MCF 10A (cell line): ENCODE results near the gene CSF1. TPM values are rescaled to one million over a fixed set of nuclear protein-coding genes. Genes with fewer than 3 reads are reported as not detected.
A peak's percentile ranks its signal among the peaks of the same experiment; 100 is the strongest.

Source experiments
- BruUV-seq: library from RNA; stranded (reverse); fragments of 400-500 nt; replicated peaks from 2 replicates; lab custom pipeline; 2021; lab: Mats Ljungman, UMichigan
- CTCF ChIA-PET: fragments of 300-600 bp; sonication (Branson Sonifier 250); formaldehyde crosslinking; extraction: SDS; loops from one replicate; lab custom pipeline; 2021; ENCODE audit warnings: antibody characterized with exemption, inconsistent platforms; lab: Yijun Ruan, JAX
- POLR2A ChIA-PET: fragments of 300-600, 350-650 bp; sonication (Branson Sonifier 250); formaldehyde crosslinking; extraction: SDS; loops from one replicate; lab custom pipeline; 2020; ENCODE audit warnings: antibody characterized with exemption, inconsistent platforms; lab: Yijun Ruan, JAX
- DNase-seq: peaks from one replicate; pipeline ENCODE4 v3.0.0-alpha.2; 2018; ENCODE audit not compliant: unreplicated experiment
- H3K27ac Mint-ChIP-seq: one replicate; pipeline ENCODE4 v1.8.0; 2022; ENCODE audit warnings: mild to moderate bottlenecking, low read depth, mixed read lengths; ENCODE audit not compliant: unreplicated experiment
- H3K27me3 Mint-ChIP-seq: one replicate; pipeline ENCODE4 v1.8.0; 2022; ENCODE audit warnings: mixed read lengths; ENCODE audit not compliant: insufficient read depth, unreplicated experiment
- H3K36me3 Mint-ChIP-seq: one replicate; pipeline ENCODE4 v1.8.0; 2022; ENCODE audit warnings: mild to moderate bottlenecking, moderate library complexity, mixed read lengths; ENCODE audit not compliant: insufficient read depth, unreplicated experiment
- H3K4me1 Mint-ChIP-seq: one replicate; pipeline ENCODE4 v1.8.0; 2022; ENCODE audit warnings: mixed read lengths; ENCODE audit not compliant: insufficient read depth, unreplicated experiment
- H3K4me3 Mint-ChIP-seq: one replicate; pipeline ENCODE4 v1.8.0; 2022; ENCODE audit warnings: mild to moderate bottlenecking, moderate library complexity, mixed read lengths; ENCODE audit not compliant: unreplicated experiment
- H3K9me3 Mint-ChIP-seq: one replicate; pipeline ENCODE4 v1.8.0; 2022; ENCODE audit warnings: mixed read lengths; ENCODE audit not compliant: unreplicated experiment
- CTCF ChIP-seq: fragments of 200-600 bp; IDR thresholded peaks from one replicate; pipeline ENCODE4 v1.8.0; 2022; ENCODE audit warnings: antibody characterized with exemption, mild to moderate bottlenecking; ENCODE audit not compliant: unreplicated experiment
- intact Hi-C: fragments of 100-400 bp; cut with micrococcal nuclease; formaldehyde crosslinking; loops from 2 replicates; pipeline ENCODE4 v1.14.1; 2022
- total RNA-seq: library from RNA; stranded (reverse); gene quantifications from 2 replicates; pipeline ENCODE4 v1.2.3, GENCODE V29; 2022

The CSF1 gene
- total RNA-seq, 1 experiment from 2014 or later = 6.3 TPM

GRCh38 chr1:109931189-109931731 is 20.6 kb downstream of the CSF1 start:
- TF ChIP-seq CTCF = no peak
- DNase-seq = peak; percentile 55
- no TSS peak for BruUV-seq
- no peaks in the 10 kb centered on the region for H3K9me3 Mint-ChIP-seq
- H3K36me3 Mint-ChIP-seq = peaks cover 25% of the 10 kb centered on the region
- ChIA-PET POLR2A (no interaction called here), CTCF (interaction anchor here (0.6 to 0.9 kb wide), 4 partner anchors 8 to 302 kb away, joined by 3 to 5 read pairs (median 3); no protein-coding TSS in a partner anchor)
- no peaks in the 10 kb centered on the region for H3K27me3 Mint-ChIP-seq
- H3K4me1 Mint-ChIP-seq = peaks cover 39% of the 10 kb centered on the region
- no peak overlapping the region for H3K27ac Mint-ChIP-seq
- H3K4me3 Mint-ChIP-seq = no peak overlapping the region
- intact Hi-C loops = no loop called here

- ChIA-PET POLR2A (interaction anchor here (1.2 kb wide), 1 partner anchor 52 kb away, joined by 3 read pairs; the partner anchor contains the start of gene AHCYL1), CTCF (interaction anchor here (0.6 to 0.9 kb wide), 3 partner anchors 9 to 1419 kb away, joined by 3 read pairs; no protein-coding TSS in a partner anchor)
- Mint-ChIP-seq H3K36me3 (peaks cover 17% of the 10 kb centered on the region), H3K4me1 (peaks cover 35% of the 10 kb centered on the region), H3K9me3 (peaks cover 8% of the 10 kb centered on the region), H3K27ac (no peak overlapping the region), H3K27me3 (no peaks in the 10 kb centered on the region), H3K4me3 (no peak overlapping the region)
- no peak for DNase-seq
- no TSS peak for BruUV-seq
- intact Hi-C loops = no loop called here
- TF ChIP-seq CTCF = no peak
Observed at GRCh38 chr1:109931911-109932636, 21.4 kb downstream of the CSF1 start.

- POLR2A ChIA-PET = interaction anchor here (1.2 kb wide), 1 partner anchor 52 kb away, joined by 3 read pairs; the partner anchor contains the start of gene AHCYL1
- Mint-ChIP-seq H3K27me3 (no peaks in the 10 kb centered on the region), H3K36me3 (peaks cover 17% of the 10 kb centered on the region), H3K9me3 (peaks cover 8% of the 10 kb centered on the region), H3K27ac (no peak overlapping the region), H3K4me3 (no peak overlapping the region), H3K4me1 (peaks cover 29% of the 10 kb centered on the region)
- intact Hi-C loops = no loop called here
- CTCF ChIA-PET = interaction anchor here (0.6 to 0.9 kb wide), 3 partner anchors 71 to 1420 kb away, joined by 3 read pairs; no protein-coding TSS in a partner anchor
- BruUV-seq = no TSS peak
- DNase-seq = no peak
- no peak for TF ChIP-seq CTCF
Observed at GRCh38 chr1:109932679-109933078, 22.0 kb downstream of the CSF1 start.
